ENCODE measurements around the gene CLIP1.
"Not testable (repeated sequence)": the region's sequence is repeated elsewhere in the genome, so short reads cannot be mapped to it uniquely, and the experiment has no call there.

The CLIP1 gene

GRCh38 chr12:122421821-122422729, at the start of gene CLIP1:
Gene CLIP1 (minus strand): TSS chr12:122422669. CDS start chr12:122380452, 42,217 bp downstream.
- in situ Hi-C loops (cut with MboI; ENCODE audit: low sequenced_read_pairs): no loop called here

- in situ Hi-C loops (cut with MboI; ENCODE audit: low sequenced_read_pairs): no loop called here
These were observed 49.1 kb upstream of the CLIP1 start for GRCh38 chr12:122471324-122472226.

- in situ Hi-C loops (cut with MboI; ENCODE audit: low sequenced_read_pairs): not testable (repeated sequence)
These were observed 48.1 kb upstream of the CLIP1 start for GRCh38 chr12:122470576-122470975.

DNA sequence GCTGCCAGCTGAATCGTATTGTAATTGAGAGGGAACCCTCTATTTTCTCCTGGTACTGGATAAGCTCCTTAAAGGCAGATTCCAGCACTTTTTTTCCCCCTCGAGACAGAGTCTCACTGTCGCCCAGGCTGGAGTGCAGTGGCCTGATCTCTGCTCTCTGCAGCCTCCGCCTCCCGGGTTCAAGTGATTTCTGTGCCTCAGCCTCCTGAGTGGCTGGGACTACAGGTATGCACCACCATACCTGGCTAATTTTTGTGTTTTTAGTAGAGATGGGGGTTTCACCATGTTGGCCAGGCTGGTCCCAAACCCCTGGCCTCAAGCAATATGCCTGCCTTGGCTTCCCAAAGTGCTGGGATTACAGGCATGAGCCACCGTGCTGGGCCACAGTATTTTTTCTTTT, 47.4 kb upstream of the CLIP1 start:
- in situ Hi-C loops (cut with MboI; ENCODE audit: low sequenced_read_pairs): not testable (repeated sequence)

- in situ Hi-C loops (cut with MboI; ENCODE audit: low sequenced_read_pairs): no loop called here
These were observed 45.5 kb upstream of the CLIP1 start for GRCh38 chr12:122467983-122468382.

- in situ Hi-C loops (cut with MboI; ENCODE audit: low sequenced_read_pairs): not testable (repeated sequence)
These were observed 42.0 kb upstream of the CLIP1 start for GRCh38 chr12:122464317-122465042.

- in situ Hi-C loops (cut with MboI; ENCODE audit: low sequenced_read_pairs): no loop called here
These were observed 38.2 kb upstream of the CLIP1 start for GRCh38 chr12:122460641-122461040.

DNA sequence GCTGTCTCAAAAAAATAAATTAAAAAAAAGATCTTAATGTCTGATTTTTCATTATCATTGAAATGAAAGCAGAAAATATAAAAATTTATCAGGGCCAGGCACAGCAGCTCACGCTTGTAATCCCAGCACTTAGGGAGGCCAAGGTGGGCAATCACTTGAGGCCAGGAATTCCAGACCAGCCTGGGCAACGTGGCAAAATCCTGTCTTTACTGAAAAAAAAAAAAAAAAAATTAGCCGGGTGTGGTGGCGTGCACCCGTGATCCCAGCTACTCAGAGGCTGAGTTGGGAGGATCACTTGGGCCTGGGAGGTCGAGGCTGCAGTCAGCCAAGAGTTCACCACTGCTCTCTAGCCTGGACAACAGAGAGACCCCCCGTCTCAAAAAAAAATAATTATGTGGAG, 37.6 kb upstream of the CLIP1 start:
- in situ Hi-C loops (cut with MboI; ENCODE audit: low sequenced_read_pairs): no loop called here

- in situ Hi-C loops (cut with MboI; ENCODE audit: low sequenced_read_pairs): no loop called here
These were observed 36.7 kb upstream of the CLIP1 start for GRCh38 chr12:122459211-122459610.

GRCh38 chr12:122458105-122459035, 35.9 kb upstream of the CLIP1 start:
- in situ Hi-C loops (cut with MboI; ENCODE audit: low sequenced_read_pairs): no loop called here

DNA sequence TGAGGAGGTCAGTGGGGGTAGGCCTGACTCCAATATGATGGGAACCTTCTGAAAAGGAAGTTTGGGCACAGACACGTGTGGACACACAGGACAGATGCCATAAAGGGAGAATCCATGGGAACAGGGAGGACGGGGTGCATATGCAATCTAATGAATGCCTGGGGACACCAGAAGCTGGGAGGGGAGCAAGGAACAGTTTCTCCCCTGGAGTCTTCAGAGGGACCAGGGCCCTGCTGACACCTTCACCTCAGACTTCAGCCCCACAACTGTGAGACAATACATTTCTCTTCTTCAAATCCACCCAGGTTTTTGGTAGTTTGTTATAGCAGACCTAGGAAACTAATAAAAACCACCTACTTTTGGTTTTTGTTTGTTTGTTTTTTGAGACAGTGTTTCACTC, 35.2 kb upstream of the CLIP1 start:
- in situ Hi-C loops (cut with MboI; ENCODE audit: low sequenced_read_pairs): no loop called here

DNA sequence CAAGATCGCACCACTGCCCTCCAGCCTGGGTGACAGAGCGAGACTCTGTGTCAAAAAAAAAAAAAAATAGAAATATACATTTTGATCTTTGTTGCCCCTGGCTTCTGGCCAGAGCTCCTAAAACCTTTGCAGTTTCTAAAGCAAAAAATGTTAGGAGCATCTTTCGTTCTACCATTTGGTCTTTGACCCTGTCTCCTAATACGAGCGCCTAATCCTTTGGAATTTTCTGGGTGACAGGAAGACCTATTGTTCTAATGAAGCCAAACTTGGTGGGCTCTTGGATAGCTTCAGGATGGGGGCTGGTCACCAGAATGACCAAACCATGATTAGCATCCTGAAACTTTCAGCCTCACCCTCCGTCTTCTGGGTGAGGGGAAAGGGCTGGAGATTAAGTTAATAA, 32.3 kb upstream of the CLIP1 start:
- in situ Hi-C loops (cut with MboI; ENCODE audit: low sequenced_read_pairs): no loop called here

DNA sequence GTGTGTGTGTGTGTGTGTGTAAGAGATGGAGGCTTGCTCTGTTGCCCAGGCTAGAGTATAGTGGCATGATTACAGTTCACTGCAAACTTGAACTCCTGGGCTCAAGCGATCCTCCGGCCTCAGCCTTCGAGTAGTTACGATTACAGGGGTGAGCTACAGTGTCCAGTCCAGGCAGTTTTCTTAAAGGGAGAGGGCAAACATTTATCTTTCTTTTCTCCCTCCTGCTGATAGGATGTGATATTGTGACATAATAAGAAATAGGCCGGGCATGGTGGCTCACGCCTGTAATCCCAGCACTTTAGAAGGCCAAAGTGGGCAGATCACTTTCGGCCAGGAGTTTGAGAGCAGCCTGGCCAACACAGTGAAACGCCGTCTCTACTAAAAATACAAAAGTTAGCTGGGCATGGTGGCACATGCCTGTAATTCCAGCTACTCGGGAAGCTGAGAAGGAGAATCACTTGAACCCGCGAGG, 31.8 kb upstream of the CLIP1 start:
- in situ Hi-C loops (cut with MboI; ENCODE audit: low sequenced_read_pairs): no loop called here

DNA sequence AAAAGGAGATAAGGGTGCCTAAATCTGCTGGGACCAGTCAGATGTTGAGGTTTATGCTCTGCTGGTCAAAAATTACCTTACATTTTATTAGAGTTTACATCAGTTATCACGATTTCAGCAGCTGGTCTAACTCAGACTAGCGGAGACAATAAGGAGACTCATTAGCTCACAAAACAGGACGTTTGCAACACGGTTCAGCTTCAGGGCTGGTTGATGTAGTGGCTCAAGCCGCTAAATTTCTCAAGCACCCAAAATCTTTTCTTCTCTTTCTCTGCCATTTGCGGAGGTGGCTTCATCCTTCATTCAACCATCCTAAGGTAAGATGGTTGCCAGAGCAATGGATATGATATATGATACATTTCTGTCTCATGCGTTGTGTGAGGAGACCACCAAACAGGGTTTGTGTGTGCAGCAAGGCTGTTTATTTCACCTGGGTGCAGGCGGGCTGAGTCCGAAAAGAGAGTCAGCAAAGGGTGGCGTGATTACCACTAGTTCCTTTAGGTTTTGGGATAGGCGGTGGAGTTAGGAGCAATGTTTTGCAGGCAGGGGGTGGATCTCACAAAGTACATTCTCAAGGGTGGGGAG, 30.3 kb upstream of the CLIP1 start:
- in situ Hi-C loops (cut with MboI; ENCODE audit: low sequenced_read_pairs): no loop called here

- in situ Hi-C loops (cut with MboI; ENCODE audit: low sequenced_read_pairs): no loop called here
These were observed 26.8 kb upstream of the CLIP1 start for GRCh38 chr12:122449317-122449716.

DNA sequence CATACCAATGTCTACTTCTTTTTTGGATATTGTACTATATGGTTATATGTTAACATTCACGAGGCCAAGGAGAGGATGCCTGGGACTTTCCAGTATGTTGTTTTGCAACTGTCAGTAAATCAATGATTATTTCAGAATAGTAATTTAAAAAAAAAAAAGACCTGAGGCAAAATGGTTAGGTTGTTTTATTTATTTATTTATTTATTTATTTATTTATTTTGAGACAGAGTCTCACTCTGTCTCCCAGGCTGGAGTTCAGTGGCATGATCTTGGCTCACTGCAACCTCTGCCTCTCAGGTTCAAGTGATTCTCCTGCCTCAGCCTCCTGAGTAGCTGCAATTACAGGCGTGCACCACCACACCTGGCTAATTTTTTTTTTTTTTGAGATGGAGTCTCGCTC, 25.4 kb upstream of the CLIP1 start:
- in situ Hi-C loops (cut with MboI; ENCODE audit: low sequenced_read_pairs): not testable (repeated sequence)

GRCh38 chr12:122446390-122446789, 23.9 kb upstream of the CLIP1 start:
- in situ Hi-C loops (cut with MboI; ENCODE audit: low sequenced_read_pairs): not testable (repeated sequence)

DNA sequence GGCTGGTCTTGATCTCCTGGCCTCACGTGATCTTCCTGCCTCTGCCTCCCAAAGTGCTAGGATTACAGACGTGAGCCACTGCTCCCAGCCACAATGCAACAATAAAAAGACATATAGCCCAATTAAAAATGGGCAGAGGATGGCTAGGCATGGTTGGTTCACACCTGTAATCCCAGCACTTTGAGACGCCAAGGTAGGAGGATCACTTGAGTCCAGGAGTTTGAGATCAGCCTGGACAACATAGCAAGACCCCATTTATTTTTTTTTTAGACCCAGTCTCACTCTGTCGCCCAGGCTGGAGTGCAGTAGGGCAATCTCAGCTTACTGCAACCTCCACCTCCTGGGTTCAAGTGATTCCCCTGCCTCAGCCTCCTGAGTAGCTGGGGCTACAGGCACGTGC, 21.6 kb upstream of the CLIP1 start:
- in situ Hi-C loops (cut with MboI; ENCODE audit: low sequenced_read_pairs): not testable (repeated sequence)

GRCh38 chr12:122438822-122439221, 16.4 kb upstream of the CLIP1 start:
- in situ Hi-C loops (cut with MboI; ENCODE audit: low sequenced_read_pairs): not testable (repeated sequence)

All from HL-60/S4 treated with phorbol 12-myristate 13-acetate at 8.2 ng/mL for 4 days and 3 days (cell line).